H4 (cell line): ENCODE results near the gene ACER2. TPM values are rescaled to one million over a fixed set of nuclear protein-coding genes. Genes with fewer than 3 reads are reported as not detected.

Experiments
- DNase-seq: peaks from one replicate; pipeline ENCODE4 v3.0.0-alpha.2; 2015; ENCODE audit warnings: low spot score
- total RNA-seq: library from RNA; depleted of rRNA; stranded (reverse); fragments of >200 nt; shearing (Covaris generic); gene quantifications from 2 replicates; pipeline ENCODE4 v1.2.3, GENCODE V29; 2014; rRNA removed

The ACER2 gene
- total RNA-seq, 1 experiment from 2014 or later = 0.31 TPM

DNA sequence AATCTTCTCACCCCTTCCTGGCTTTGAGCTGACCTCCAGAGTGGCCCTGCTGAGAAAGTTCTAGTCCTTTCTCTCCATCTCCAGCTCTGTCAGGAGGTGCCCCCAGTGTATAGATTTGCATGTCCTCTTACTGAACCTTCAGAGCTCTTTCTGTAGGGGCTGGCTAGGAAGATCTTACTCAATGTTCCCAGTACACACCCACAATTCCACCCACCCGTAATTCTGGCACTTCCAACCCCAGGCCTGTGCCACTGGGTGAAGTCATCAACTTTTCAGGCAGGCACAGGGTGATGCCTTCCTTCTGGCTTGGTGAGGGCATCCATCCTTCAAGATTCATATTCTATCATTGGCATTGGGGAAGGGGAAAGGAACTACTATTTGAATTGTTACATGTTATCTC is 75.9 kb downstream of the ACER2 start:
- no peak for DNase-seq

DNA sequence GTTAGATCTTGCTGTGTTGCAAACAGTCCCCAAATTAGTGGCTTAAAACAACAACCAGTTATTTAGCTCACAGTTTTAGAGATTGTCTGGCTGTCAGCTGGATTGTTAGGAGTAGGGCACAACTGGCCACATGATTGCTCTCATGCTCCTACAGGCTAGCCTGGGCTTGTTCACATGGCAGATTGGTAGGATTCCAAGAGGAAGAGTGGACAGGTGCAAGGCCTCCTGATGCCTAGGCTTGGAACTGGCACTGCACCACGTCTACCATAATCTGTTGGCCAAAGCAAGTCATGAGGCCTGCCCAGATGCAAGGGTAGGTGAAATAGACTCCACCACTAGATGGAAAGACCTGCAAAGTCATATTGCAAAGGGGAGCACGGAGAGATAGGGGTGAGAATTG is 76.4 kb downstream of the ACER2 start:
- no peak for DNase-seq

DNA sequence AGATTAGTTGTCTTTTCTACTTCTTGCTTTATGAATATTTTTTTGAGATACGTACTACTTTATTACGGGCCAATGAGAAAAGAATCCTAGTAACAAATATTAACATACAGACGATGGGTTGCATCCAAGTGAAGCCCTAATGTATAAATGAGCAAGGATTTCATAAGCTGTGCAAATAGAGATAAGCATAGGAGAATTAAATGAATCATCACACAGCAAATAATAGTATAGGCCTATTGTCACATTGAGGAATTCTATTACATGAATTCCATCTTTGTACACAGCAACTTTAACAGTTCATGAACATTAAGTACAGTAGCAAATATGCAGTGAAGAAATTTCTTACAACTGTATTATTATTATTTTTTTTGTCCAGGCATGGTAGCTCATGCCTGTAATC is 78.0 kb downstream of the ACER2 start:
- no peak for DNase-seq

DNA sequence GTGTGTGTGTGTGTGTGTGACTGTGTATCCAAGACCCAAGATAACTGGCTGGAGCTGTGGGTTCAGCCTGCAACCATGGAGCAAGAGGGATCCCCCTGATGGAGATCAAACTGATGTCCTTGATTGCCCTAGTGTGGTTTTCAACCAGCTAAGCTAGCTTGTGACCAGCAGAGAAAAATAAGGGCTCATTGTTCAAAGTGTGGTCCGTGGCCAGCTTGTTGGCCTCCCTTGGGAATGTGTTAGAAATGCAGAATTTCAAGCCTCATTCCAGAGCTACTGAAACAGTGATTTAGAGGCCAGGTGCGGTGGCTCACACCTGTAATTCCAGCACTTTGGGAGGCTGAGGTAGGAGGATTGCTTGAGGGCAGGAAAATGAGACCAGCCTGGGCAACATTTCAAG is 79.9 kb downstream of the ACER2 start:
- no peak for DNase-seq

DNA sequence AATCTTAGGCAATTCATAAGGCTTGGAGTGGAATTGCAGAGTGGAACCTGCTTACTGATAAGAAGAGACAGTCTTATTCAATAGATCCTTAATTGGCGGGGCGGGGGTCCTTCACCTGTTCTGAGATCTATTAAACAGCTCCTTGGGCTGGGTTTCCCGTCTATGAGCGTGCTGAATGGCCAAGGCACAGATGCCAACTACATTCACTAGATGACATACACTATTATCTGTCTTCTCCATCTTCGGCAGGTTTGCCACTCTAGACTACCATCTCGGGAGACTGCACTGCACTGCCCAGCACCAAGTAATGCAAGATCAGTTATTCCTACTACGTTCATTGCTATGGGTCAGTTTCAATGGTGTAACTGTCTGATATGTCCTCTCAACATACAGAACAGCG is 81.5 kb downstream of the ACER2 start:
- DNase-seq = no peak

DNA sequence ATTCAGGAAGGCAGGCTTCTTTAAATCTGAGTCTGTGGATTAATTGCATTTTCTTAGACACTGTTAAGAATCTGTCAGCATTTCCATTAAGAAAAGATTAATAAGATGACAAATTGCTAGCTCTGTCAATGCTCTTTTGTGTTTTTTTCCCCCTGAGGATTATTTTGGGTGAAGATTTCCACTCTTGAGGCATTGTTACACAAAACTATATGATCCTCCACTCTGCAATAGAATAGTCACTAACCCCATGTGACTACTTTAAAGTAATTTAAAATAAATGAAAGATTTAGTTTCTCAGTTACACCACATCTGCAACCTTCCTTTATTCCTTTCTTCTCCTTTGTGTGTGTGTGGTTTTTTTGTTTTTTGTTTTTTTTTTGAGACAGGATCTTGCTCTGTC is 82.0 kb downstream of the ACER2 start:
- no peak for DNase-seq

DNA sequence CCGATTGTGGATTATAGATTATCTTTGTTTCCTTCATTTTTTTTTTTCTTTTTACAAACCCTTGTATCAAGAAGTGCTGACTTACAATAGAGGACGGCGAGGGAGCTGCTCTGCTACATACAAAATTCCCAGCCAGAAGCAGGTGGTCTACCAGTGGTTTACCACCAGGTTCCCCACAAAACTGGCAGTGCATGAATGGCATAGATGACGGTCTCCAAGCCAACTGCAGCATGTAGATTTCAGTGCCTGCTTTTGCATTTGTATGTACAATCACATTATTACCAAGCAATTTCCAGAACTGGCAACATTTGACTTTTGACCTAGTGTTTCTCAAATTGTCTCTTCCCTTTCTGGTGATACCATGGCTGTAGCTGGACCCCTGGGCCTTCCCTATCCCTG is 84.0 kb downstream of the ACER2 start:
- DNase-seq = no peak

DNA sequence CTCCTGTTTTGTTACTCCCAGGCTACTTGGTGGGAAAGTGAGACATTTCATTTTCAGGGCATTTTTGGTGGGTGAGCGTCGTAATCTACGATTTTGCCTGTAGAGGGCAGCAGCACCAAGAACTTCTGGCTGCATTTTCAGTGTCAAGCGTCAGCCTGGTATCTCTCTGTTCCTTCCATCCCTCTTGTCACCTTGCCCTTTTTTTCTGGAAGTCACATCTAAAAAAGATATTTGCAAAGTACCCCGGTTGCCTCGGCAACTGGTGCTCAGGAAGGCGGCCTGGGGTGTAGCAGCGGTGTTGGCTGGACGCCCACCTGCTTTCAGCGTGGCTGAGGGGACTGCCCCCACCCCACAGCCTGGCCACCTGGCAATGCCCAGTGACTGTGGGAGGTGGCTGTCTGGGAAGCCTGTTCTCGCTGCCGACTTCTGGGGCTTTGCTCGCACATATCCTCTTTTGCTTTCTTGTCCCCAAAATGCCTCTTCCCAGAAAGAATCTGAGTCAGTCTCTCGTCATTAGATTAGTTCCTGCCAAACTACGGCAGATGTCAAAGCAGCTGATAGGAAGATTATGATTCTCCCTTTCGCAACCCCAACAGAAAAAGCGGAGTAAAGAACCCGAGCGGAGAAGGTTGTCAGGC is 84.5 kb downstream of the ACER2 start:
- peak; percentile 58 for DNase-seq

DNA sequence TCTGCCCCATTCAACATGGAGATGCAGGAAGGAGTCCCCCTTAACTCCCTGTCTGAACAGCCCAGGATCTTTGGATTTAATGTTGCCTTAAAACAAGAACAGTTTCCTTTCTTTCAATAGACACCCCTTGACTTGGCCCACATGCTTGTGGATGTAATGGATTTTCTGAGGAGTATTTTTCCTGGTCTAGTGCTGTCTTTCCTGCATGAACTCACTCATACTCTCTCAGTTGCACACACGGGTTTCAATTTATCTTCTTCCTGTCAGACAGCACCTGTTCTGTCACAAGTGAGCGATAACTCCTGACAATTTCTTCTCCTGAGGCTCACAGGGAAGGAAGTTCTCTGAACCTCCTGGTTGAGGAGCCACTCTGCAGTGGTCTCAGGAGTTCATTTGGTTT is 85.1 kb downstream of the ACER2 start:
- DNase-seq = no peak

DNA sequence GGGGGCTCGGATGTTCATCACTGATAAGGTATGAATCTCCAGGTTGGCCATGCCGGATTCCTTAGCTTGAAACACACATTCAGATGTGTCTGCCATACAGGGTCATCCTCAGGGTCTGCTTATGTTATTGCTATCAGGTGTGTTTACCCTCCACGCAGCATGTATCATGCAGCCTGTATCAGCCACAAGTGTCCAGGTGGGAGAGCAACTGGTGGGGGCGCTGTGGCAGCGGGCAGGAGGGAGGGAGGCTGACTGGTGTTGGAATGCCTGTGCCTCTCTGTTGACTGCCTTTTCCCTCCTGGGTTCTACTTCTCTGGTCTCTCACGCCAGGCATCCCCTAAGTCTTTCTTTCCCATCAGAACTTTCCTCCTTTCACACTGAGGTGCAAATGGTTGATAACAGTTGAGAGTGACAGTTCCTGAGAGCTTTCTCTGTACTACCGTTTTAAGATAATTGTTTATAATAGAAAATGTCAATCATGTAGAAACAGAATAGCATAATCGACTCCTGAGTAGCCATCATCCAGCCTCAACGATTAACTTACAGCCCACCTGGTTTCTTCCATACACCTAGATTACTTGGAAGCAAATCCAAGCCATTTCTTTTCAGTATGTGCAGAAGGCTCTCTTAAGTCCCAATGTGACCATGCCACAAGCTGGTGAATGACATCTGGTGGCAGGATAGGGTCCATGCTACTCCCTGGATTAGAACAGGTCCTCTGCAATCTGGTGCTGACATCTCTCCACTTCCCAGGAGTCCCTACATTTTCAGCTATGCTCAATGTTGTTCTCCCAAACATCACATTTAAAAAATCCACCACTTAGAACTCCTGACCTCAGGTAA is 86.6 kb downstream of the ACER2 start:
- no peak for DNase-seq

DNA sequence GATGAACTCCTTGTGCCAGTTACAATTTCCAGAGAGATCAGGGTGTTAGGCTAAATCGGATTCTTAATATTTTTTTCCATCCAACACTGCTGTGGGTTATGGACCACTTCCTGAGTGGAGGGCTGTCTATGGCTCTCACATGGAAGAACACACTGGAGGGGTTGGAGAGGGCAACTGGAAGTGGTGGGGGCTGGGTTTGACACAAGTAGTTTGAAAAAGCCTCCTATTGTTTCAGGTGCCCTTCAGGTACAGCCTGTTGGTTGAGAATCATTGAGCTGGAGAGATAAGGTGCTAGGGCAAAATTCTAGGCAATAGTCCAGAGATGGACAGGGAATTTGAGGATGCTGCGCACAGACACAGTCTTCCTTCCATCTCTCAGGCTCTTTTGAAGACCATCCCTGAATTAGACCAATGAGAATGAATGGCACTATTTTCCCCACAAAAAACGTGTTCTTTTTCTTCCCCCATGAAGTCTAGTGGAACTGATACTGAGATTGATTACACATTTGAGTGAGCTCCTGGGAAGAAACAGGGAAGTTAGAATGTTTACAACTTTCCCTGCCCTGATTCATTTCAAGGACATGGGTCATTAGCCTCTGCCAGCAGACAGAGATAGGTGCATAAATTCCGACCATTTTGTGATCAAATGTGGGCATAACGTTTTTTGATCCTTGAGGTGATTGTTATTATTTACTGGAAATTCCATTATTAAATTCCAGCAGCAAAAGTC is 87.7 kb downstream of the ACER2 start:
- no peak for DNase-seq

DNA sequence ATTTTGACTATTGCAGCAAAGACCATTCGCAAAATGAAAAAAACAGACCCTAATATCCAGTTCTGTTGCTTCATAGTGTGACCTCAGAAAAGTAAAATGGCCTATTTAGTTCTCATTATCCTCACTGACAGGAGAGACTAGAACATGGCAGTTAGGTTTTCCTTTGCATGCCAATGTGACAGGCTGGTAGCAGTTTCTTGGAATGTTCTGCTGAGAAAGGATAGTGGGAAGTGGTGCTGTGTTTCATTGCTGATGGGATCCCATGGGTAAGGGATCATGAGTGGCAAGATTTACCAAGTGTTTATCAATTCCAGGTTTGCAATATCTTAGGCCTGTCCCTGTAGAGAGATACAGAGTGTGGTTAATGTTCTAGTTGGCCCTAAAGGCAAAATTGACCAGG is 88.5 kb downstream of the ACER2 start:
- DNase-seq = no peak

DNA sequence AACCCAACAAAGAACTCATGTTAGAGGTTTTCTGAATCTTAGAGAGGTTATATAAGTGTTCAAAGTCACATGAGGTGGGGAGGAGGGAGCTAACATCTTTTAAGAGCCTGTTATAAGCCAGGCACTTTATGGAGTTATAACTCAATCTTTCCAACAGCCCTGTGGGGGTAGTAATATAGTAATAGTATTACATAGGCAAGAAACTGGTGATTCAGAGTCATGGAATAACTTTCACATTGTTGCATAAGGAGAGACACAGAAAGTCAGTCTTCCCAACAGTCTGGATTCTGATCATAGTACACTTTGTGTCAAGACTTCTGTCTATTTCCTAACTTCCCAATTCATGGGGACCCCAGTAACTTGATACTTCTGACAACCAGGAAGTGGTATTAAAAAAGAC is 89.2 kb downstream of the ACER2 start:
- DNase-seq = no peak

Other genes starting within 250 kb of the ACER2 start
- gene DENND4C, start 178.3 kb upstream of the ACER2 start, total RNA-seq = 16.5 and 19.3 TPM in 2 replicates
- gene RPS6, start 28.8 kb upstream of the ACER2 start, total RNA-seq = 1,845 and 1,910 TPM in 2 replicates